ENCODE data around the gene KRT1. TPM values are rescaled to one million over a fixed set of nuclear protein-coding genes. Genes with fewer than 3 reads are reported as not detected.

The KRT1 gene
- polyA plus RNA-seq, 1 donor, result 1.0 TPM

GRCh38 chr12:52636592-52637258 is 43.5 kb downstream of the KRT1 start:
- no peak for DNase-seq (ENCODE audit: low read depth)

GRCh38 chr12:52636189-52636588 is 44.0 kb downstream of the KRT1 start:
- DNase-seq (ENCODE audit: low read depth), result no peak

GRCh38 chr12:52634266-52635056 is 45.7 kb downstream of the KRT1 start:
- DNase-seq (ENCODE audit: low read depth), result no peak

- DNase-seq (ENCODE audit: low read depth), result no peak
Observed at GRCh38 chr12:52633383-52633782, 46.8 kb downstream of the KRT1 start.

GRCh38 chr12:52632656-52633055 is 47.6 kb downstream of the KRT1 start:
- DNase-seq (ENCODE audit: low read depth), result no peak

- DNase-seq (ENCODE audit: low read depth), result no peak
Observed at GRCh38 chr12:52631676-52632459, 48.3 kb downstream of the KRT1 start.

GRCh38 chr12:52631264-52631663 is 48.9 kb downstream of the KRT1 start:
- no peak for DNase-seq (ENCODE audit: low read depth)

GRCh38 chr12:52630599-52631200 is 49.5 kb downstream of the KRT1 start:
- no peak for DNase-seq (ENCODE audit: low read depth)

- no peak for DNase-seq (ENCODE audit: low read depth)
Observed at GRCh38 chr12:52630008-52630500, 50.2 kb downstream of the KRT1 start.

- DNase-seq (ENCODE audit: low read depth), result no peak
Observed at GRCh38 chr12:52629281-52630007, 50.8 kb downstream of the KRT1 start.

- no peak for DNase-seq (ENCODE audit: low read depth)
Observed at GRCh38 chr12:52628841-52629240, 51.4 kb downstream of the KRT1 start.

GRCh38 chr12:52628111-52628507 is 52.1 kb downstream of the KRT1 start:
- DNase-seq (ENCODE audit: low read depth), result no peak

- no peak for DNase-seq (ENCODE audit: low read depth)
Observed at GRCh38 chr12:52627395-52628110, 52.7 kb downstream of the KRT1 start.

Other genes with a start within 250 kb of the KRT1 start
- gene KRT75, start 246.0 kb downstream of the KRT1 start, polyA plus RNA-seq (ENCODE audit: insufficient read length), result not detected
- gene KRT6B, start 228.3 kb downstream of the KRT1 start, polyA plus RNA-seq (ENCODE audit: insufficient read length), result not detected
- not detected for gene KRT6C, start 206.6 kb downstream of the KRT1 start, polyA plus RNA-seq (ENCODE audit: insufficient read length)
- gene KRT6A, start 187.2 kb downstream of the KRT1 start, polyA plus RNA-seq (ENCODE audit: insufficient read length), result not detected
- 0.24 TPM for gene KRT5, start 160.0 kb downstream of the KRT1 start, polyA plus RNA-seq (ENCODE audit: insufficient read length)
- gene KRT71, start 127.3 kb downstream of the KRT1 start, polyA plus RNA-seq (ENCODE audit: insufficient read length), result not detected
- gene KRT74, start 106.6 kb downstream of the KRT1 start, polyA plus RNA-seq (ENCODE audit: insufficient read length), result not detected
- gene KRT72, start 78.9 kb downstream of the KRT1 start, polyA plus RNA-seq (ENCODE audit: insufficient read length), result 0.08 TPM
- not detected for gene KRT73, start 61.8 kb downstream of the KRT1 start, polyA plus RNA-seq (ENCODE audit: insufficient read length)
- not detected for gene KRT2, start 28.2 kb downstream of the KRT1 start, polyA plus RNA-seq (ENCODE audit: insufficient read length)
- gene KRT77, start 23.1 kb upstream of the KRT1 start, polyA plus RNA-seq (ENCODE audit: insufficient read length), result not detected
- gene KRT76, start 96.9 kb upstream of the KRT1 start, polyA plus RNA-seq (ENCODE audit: insufficient read length), result not detected
- gene KRT3, start 115.7 kb upstream of the KRT1 start, polyA plus RNA-seq (ENCODE audit: insufficient read length), result not detected
- gene KRT4, start 133.7 kb upstream of the KRT1 start, polyA plus RNA-seq (ENCODE audit: insufficient read length), result not detected
- gene KRT79, start 153.9 kb upstream of the KRT1 start, polyA plus RNA-seq (ENCODE audit: insufficient read length), result not detected
- not detected for gene KRT78, start 168.6 kb upstream of the KRT1 start, polyA plus RNA-seq (ENCODE audit: insufficient read length)
- gene KRT8, start 224.7 kb upstream of the KRT1 start, polyA plus RNA-seq (ENCODE audit: insufficient read length), result 3.2 TPM

All from forelimb muscle (tissue), 1 donor.